NT2/D1 (cell line): ENCODE data around the gene PRKAG2.

ENCODE experiments used
- DNase-seq: peaks from one replicate; pipeline ENCODE4 v3.0.0-alpha.2; 2011; ENCODE audit warnings: low read depth, low spot score
- H3K27me3 ChIP-seq: 2 replicates; pipeline ENCODE4 v1.6.0; 2011; ENCODE audit warnings: mild to moderate bottlenecking; ENCODE audit not compliant: insufficient read length, insufficient read depth
- H3K36me3 ChIP-seq: 2 replicates; pipeline ENCODE4 v1.6.1; 2011; ENCODE audit warnings: mild to moderate bottlenecking, low read length, mixed read lengths; ENCODE audit not compliant: insufficient read depth, insufficient read length
- H3K4me1 ChIP-seq: 2 replicates; pipeline ENCODE4 v1.5.1; 2011; ENCODE audit not compliant: insufficient read depth, insufficient read length
- H3K4me3 ChIP-seq: 2 replicates; pipeline ENCODE4 v1.5.1; 2011; ENCODE audit warnings: low read depth; ENCODE audit not compliant: insufficient read length
- H3K9ac ChIP-seq: 2 replicates; pipeline ENCODE4 v1.6.0; 2011; ENCODE audit warnings: low read depth; ENCODE audit not compliant: insufficient read length
- H3K9me3 ChIP-seq: 2 replicates; pipeline ENCODE4 v1.5.1; 2011; ENCODE audit warnings: mild to moderate bottlenecking, low read length; ENCODE audit not compliant: insufficient read depth
- SUZ12 ChIP-seq: IDR thresholded peaks from 2 replicates; pipeline ENCODE4 v1.6.1; 2011; ENCODE audit not compliant: insufficient read length, insufficient read depth; ENCODE audit errors: extremely low read depth
- YY1 ChIP-seq: IDR thresholded peaks from 2 replicates; pipeline ENCODE4 v1.6.1; 2011; ENCODE audit not compliant: insufficient read length, insufficient read depth
- ZNF274 ChIP-seq: IDR thresholded peaks from 2 replicates; pipeline ENCODE4 v1.6.1; 2011; ENCODE audit warnings: mild to moderate bottlenecking, low read depth, low read length

The PRKAG2 gene

GRCh38 chr7:151514461-151515275, 362.2 kb downstream of the PRKAG2 start:
- no peaks in the 10 kb centered on the region for H3K4me1 ChIP-seq
- H3K9ac ChIP-seq: no peak overlapping the region
- no peak for DNase-seq
- no peaks in the 10 kb centered on the region for H3K27me3 ChIP-seq
- TF ChIP-seq SUZ12 (no peak), ZNF274 (no peak), YY1 (no peak)
- H3K36me3 ChIP-seq: no peaks in the 10 kb centered on the region
- peaks cover 12% of the 10 kb centered on the region; the same call in 1 of the 2 replicates for H3K9me3 ChIP-seq
- H3K4me3 ChIP-seq: no peak overlapping the region

DNA sequence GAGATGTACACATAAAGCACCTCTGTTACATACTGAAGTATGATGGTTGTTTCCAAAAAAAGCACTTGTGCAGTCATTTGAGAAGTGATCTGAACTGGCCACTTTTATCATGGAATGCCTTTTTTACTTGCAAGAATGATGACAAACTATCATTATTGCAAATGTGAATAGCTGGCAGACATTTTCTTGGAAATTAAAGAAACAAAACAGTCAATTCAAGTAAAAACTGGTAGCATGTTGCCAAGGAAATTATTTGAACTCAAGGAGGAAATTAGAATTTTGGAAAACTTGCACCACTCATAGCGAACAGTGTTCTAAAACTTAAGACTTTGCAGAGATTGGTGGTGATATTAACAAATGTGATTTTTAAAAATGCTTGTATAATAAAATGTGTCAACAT, 363.8 kb downstream of the PRKAG2 start:
- no peak for TF ChIP-seq SUZ12
- no peak for TF ChIP-seq YY1
- no peak for TF ChIP-seq ZNF274
- peaks cover 12% of the 10 kb centered on the region; the same call in 1 of the 2 replicates for H3K9me3 ChIP-seq
- no peak overlapping the region for H3K4me3 ChIP-seq
- H3K36me3 ChIP-seq: no peaks in the 10 kb centered on the region
- no peaks in the 10 kb centered on the region for H3K4me1 ChIP-seq
- no peak overlapping the region for H3K9ac ChIP-seq
- H3K27me3 ChIP-seq: no peaks in the 10 kb centered on the region
- DNase-seq: no peak

DNA sequence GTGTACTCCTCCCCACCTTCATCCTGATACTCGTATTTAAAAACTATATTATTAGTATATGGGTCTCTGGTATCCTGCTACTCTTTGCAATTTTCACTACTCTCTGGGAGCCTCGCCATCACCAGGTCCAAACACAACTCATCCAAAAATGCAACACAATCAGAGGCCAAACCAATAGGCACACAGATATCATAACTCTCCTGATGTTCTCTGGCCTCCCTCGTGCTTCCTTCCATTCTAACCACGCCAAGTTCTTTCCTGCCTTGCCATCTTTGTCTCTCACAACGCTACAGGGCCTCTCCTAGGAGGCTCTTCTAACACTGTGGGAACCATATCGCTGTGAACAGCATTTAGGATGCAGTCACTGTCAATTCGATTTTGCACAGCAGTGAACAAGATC, 364.6 kb downstream of the PRKAG2 start:
- Histone ChIP-seq H3K36me3 (no peaks in the 10 kb centered on the region), H3K4me1 (no peaks in the 10 kb centered on the region), H3K27me3 (no peaks in the 10 kb centered on the region), H3K9ac (no peak overlapping the region), H3K4me3 (no peak overlapping the region), H3K9me3 (peaks cover 12% of the 10 kb centered on the region; the same call in 1 of the 2 replicates)
- TF ChIP-seq ZNF274 (no peak), SUZ12 (no peak), YY1 (no peak)
- no peak for DNase-seq

GRCh38 chr7:151511946-151512345, 365.0 kb downstream of the PRKAG2 start:
- no peak overlapping the region for H3K4me3 ChIP-seq
- H3K9me3 ChIP-seq: peaks cover 12% of the 10 kb centered on the region; the same call in 1 of the 2 replicates
- no peak for DNase-seq
- no peaks in the 10 kb centered on the region for H3K36me3 ChIP-seq
- TF ChIP-seq SUZ12: no peak
- no peak for TF ChIP-seq YY1
- no peak for TF ChIP-seq ZNF274
- no peak overlapping the region for H3K9ac ChIP-seq
- peaks cover 1% of the 10 kb centered on the region for H3K4me1 ChIP-seq
- no peaks in the 10 kb centered on the region for H3K27me3 ChIP-seq

DNA sequence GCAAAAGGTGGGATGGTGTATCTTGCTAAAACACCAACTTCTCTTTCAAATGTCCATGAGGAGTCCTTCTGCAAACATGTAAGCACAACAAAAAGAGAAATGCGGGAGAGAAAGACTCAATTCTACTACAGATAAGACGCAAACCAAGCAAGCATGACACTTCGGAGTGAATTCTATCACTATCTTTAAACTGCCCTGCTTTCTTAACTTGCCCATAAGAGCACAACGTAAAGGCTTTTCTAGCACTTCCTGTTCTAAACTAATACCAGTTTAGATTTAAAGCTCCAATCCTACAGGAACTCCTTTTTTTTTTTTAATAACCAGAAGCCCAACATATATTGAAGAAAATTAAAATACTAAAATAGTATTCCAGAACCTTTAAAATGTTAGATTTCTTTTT, 365.6 kb downstream of the PRKAG2 start:
- Histone ChIP-seq H3K4me3 (no peak overlapping the region), H3K4me1 (peaks cover 4% of the 10 kb centered on the region), H3K9me3 (peaks cover 12% of the 10 kb centered on the region; the same call in 1 of the 2 replicates), H3K27me3 (no peaks in the 10 kb centered on the region), H3K9ac (no peak overlapping the region), H3K36me3 (no peaks in the 10 kb centered on the region)
- TF ChIP-seq SUZ12: no peak
- no peak for TF ChIP-seq ZNF274
- TF ChIP-seq YY1: no peak
- no peak for DNase-seq

- H3K9me3 ChIP-seq: peaks cover 12% of the 10 kb centered on the region; the same call in 1 of the 2 replicates
- H3K9ac ChIP-seq: no peak overlapping the region
- H3K27me3 ChIP-seq: no peaks in the 10 kb centered on the region
- no peak overlapping the region for H3K4me3 ChIP-seq
- TF ChIP-seq SUZ12 (no peak), ZNF274 (no peak), YY1 (no peak)
- peaks cover 4% of the 10 kb centered on the region for H3K4me1 ChIP-seq
- no peak for DNase-seq
- H3K36me3 ChIP-seq: no peaks in the 10 kb centered on the region
Measured at GRCh38 chr7:151509670-151510333, 367.1 kb downstream of the PRKAG2 start.

DNA sequence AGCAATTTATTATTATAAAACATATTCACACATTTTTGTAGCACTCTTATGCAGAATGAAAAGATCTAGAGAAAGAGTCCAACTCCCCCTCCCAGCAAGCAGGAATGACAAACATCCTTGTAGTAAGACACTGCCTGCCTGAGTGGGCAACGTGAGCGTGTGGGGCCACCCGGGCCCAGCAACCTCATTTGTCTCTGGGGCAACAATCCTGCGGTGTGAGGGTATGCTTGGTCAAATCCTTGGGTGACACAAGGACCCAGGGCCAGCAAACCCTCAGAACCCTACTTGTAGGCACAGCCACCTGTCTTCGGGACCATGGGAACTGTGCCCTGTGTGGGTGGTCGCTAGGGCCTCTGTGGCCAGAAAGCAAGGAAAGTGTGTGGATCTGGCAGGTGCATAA, 367.9 kb downstream of the PRKAG2 start:
- peaks cover 5% of the 10 kb centered on the region; the same call in 1 of the 2 replicates for H3K9me3 ChIP-seq
- no peaks in the 10 kb centered on the region for H3K36me3 ChIP-seq
- TF ChIP-seq YY1 (no peak), ZNF274 (no peak), SUZ12 (no peak)
- no peak for DNase-seq
- H3K9ac ChIP-seq: no peak overlapping the region
- H3K4me3 ChIP-seq: no peak overlapping the region
- H3K4me1 ChIP-seq: peaks cover 4% of the 10 kb centered on the region
- H3K27me3 ChIP-seq: no peaks in the 10 kb centered on the region
